ENCODE results near the gene TBC1D21. TPM values are rescaled to one million over a fixed set of nuclear protein-coding genes. Genes with fewer than 3 reads are reported as not detected.
"Not testable (repeated sequence)": the region's sequence is repeated elsewhere in the genome, so short reads cannot be mapped to it uniquely, and the experiment has no call there.

The TBC1D21 gene
- total and polyA plus RNA-seq, 8 donors, result not detected

DNA sequence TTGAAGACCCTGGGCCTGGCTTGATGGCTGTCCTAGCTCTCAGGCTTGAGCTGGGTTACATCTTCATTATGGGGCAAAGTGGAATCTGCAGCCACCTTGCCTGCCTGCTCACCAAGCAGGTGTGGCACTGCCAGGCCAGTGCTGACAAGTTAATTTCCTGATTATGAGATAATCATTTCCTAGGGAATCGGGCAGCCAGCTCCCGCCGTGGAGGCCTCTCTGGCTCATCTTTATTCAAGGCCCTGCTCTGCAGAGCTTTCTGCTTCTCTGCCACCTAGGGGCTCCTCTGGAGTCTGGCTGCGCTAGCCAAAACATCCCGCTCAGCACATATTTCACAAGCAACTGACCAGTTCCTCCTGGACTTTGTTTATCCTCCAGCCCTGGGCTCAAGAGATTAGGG lies 62.8 kb downstream of the TBC1D21 start:
- Histone ChIP-seq H3K27ac (peak overlapping the region in 2 of 5 donors; percentile 33 to 43), H3K27me3 (no peaks in the 10 kb centered on the region), H3K36me3 (no peaks in the 10 kb centered on the region), H3K4me3 (no peak overlapping the region), H3K4me1 (peaks cover 15 to 56% (median 34%) of the 10 kb centered on the region in 4 donors), H3K9me3 (no peaks in the 10 kb centered on the region)
- TF ChIP-seq, protein P1, sequence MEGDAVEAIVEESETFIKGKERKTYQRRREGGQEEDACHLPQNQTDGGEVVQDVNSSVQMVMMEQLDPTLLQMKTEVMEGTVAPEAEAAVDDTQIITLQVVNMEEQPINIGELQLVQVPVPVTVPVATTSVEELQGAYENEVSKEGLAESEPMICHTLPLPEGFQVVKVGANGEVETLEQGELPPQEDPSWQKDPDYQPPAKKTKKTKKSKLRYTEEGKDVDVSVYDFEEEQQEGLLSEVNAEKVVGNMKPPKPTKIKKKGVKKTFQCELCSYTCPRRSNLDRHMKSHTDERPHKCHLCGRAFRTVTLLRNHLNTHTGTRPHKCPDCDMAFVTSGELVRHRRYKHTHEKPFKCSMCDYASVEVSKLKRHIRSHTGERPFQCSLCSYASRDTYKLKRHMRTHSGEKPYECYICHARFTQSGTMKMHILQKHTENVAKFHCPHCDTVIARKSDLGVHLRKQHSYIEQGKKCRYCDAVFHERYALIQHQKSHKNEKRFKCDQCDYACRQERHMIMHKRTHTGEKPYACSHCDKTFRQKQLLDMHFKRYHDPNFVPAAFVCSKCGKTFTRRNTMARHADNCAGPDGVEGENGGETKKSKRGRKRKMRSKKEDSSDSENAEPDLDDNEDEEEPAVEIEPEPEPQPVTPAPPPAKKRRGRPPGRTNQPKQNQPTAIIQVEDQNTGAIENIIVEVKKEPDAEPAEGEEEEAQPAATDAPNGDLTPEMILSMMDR (IDR thresholded peaks at IDR 0.05), result no peak
- TF ChIP-seq POLR2A (IDR thresholded peaks at IDR 0.05) (no peak), POLR2AphosphoS5 (IDR thresholded peaks at IDR 0.05) (no peak), EP300 (IDR thresholded peaks at IDR 0.05) (no peak)
- intact Hi-C loops (cut with DNase I; ENCODE audit: low total_unique reads), result no loop called here
- WGBS, 5 donors, result 36 to 46% (median 40%) methylated on average over 5 of the region's 5 CpGs
- peak in 1 of 2 donors; percentile 59 for DNase-seq

- H3K9me3 ChIP-seq, result no peaks in the 10 kb centered on the region
- TF ChIP-seq POLR2A (IDR thresholded peaks at IDR 0.05) (no peak), POLR2AphosphoS5 (IDR thresholded peaks at IDR 0.05) (no peak), EP300 (IDR thresholded peaks at IDR 0.05) (no peak)
- TF ChIP-seq, protein P1 (IDR thresholded peaks at IDR 0.05), result no peak
- H3K4me1 ChIP-seq, result peaks cover 20 to 58% (median 38%) of the 10 kb centered on the region in 4 donors
- no peaks in the 10 kb centered on the region for H3K36me3 ChIP-seq
- H3K27ac ChIP-seq, result peak overlapping the region in 2 of 5 donors; percentile 33 to 43
- no peak for DNase-seq
- intact Hi-C loops (cut with DNase I; ENCODE audit: low total_unique reads), result no loop called here
- no peak overlapping the region for H3K4me3 ChIP-seq
- no peaks in the 10 kb centered on the region for H3K27me3 ChIP-seq
- 51 to 70% (median 66%) methylated on average over 11 to 12 of the region's 12 CpGs for WGBS, 5 donors
These were observed 63.4 kb downstream of the TBC1D21 start for GRCh38 chr15:73936588-73937290.

GRCh38 chr15:73937296-73937695 lies 63.9 kb downstream of the TBC1D21 start:
- Histone ChIP-seq H3K9me3 (no peaks in the 10 kb centered on the region), H3K4me3 (no peak overlapping the region), H3K36me3 (no peaks in the 10 kb centered on the region), H3K27me3 (no peaks in the 10 kb centered on the region), H3K27ac (peak overlapping the region in 2 of 5 donors; percentile 33 to 43), H3K4me1 (peaks cover 21 to 63% (median 39%) of the 10 kb centered on the region in 4 donors)
- intact Hi-C loops (cut with DNase I; ENCODE audit: low total_unique reads), result no loop called here
- 74 to 88% (median 84%) methylated on average over 9 to 10 of the region's 10 CpGs for WGBS, 5 donors
- TF ChIP-seq EP300 (IDR thresholded peaks at IDR 0.05) (no peak), POLR2AphosphoS5 (IDR thresholded peaks at IDR 0.05) (no peak), POLR2A (IDR thresholded peaks at IDR 0.05) (no peak)
- TF ChIP-seq, protein P1 (IDR thresholded peaks at IDR 0.05), result no peak
- DNase-seq, result no peak

DNA sequence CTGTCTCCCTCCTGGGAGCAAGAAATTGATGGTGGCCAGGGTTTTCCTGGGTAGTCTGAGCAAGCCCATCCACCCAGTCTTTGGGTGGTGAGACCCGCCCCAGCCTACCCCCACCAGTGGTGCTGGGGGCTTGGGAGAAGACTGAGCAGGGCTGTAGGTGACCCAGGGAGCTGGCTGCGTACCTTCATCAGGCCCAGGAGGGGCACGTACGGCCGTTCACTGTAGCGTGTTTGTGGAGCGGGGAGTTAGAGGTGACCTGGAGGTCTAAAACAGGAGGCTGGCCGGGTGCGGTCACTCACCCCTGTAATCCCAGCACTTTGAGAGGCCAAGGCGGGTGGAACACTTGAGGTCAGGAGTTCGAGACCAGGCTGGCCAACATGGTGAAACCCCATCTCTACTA lies 64.4 kb downstream of the TBC1D21 start:
- no peaks in the 10 kb centered on the region for H3K27me3 ChIP-seq
- H3K27ac ChIP-seq, result no peak overlapping the region
- intact Hi-C loops (cut with DNase I; ENCODE audit: low total_unique reads), result no loop called here
- H3K4me3 ChIP-seq, result no peak overlapping the region
- H3K4me1 ChIP-seq, result peaks cover 21 to 64% (median 39%) of the 10 kb centered on the region in 4 donors
- WGBS, 5 donors, result 96 to 100% (median 98%) methylated on average over 8 to 11 of the region's 11 CpGs
- TF ChIP-seq POLR2AphosphoS5 (IDR thresholded peaks at IDR 0.05) (no peak), POLR2A (IDR thresholded peaks at IDR 0.05) (no peak), EP300 (IDR thresholded peaks at IDR 0.05) (no peak)
- TF ChIP-seq, protein P1 (IDR thresholded peaks at IDR 0.05), result no peak
- H3K9me3 ChIP-seq, result no peaks in the 10 kb centered on the region
- no peak for DNase-seq
- no peaks in the 10 kb centered on the region for H3K36me3 ChIP-seq

GRCh38 chr15:73938516-73938915 lies 65.2 kb downstream of the TBC1D21 start:
- intact Hi-C loops (cut with DNase I; ENCODE audit: low total_unique reads); H3K4me3 ChIP-seq; H3K27ac ChIP-seq; H3K27me3 ChIP-seq; H3K9me3 ChIP-seq; DNase-seq; H3K36me3 ChIP-seq: not testable (repeated sequence)
- 89 to 97% (median 95%) methylated on average over 8 of the region's 8 CpGs for WGBS, 5 donors
- peaks cover 21 to 64% (median 41%) of the 10 kb centered on the region in 4 donors for H3K4me1 ChIP-seq
